AG04449 (cell line): ENCODE results near the gene ERBB4.
"Not testable (repeated sequence)": the region's sequence is repeated elsewhere in the genome, so short reads cannot be mapped to it uniquely, and the experiment has no call there.

Source experiments
- CTCF ChIA-PET: fragments of 350-600 bp; formaldehyde crosslinking; extraction: SDS; loops from one replicate; lab custom pipeline; 2021; ENCODE audit warnings: antibody characterized with exemption; lab: Yijun Ruan, JAX
- POLR2A ChIA-PET: fragments of 400-600, 350-600 bp; formaldehyde crosslinking; extraction: SDS; loops from one replicate; lab custom pipeline; 2020; ENCODE audit warnings: antibody characterized with exemption, inconsistent platforms; lab: Yijun Ruan, JAX
- DNase-seq: peaks from one replicate; pipeline ENCODE4 v3.0.0-alpha.2; 2010; ENCODE audit warnings: low read depth, low spot score
- H3K4me3 ChIP-seq: 2 replicates; pipeline ENCODE4 v1.5.1; 2011; ENCODE audit warnings: low read depth, mild to moderate bottlenecking, control low read depth, low read length
- TF ChIP-seq, protein P1 (sequence below): IDR thresholded peaks from one replicate; pipeline ENCODE4 v1.5.1; 2011; ENCODE audit warnings: mild to moderate bottlenecking, moderate library complexity, low read length, control low read depth, inconsistent platforms; ENCODE audit not compliant: insufficient read depth; ENCODE audit errors: missing control alignments

ERBB4 gene

DNA sequence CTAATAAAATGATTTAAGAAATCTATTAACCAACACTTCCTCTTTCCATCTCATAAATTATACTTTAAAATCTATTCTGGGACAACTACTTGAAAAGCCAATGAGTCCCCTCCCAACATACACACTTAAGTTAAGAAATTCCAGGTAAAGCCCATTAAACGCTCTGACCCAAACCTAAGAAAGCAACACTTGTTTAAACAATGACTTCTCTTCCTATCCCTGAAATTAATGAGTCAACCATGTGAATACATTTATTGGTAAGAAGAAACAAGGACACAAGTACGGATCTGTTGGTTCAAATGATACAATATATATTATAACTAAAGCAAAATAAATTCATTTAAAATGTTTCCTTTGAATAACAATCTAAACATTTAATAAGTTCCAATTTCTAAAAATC lies 279.4 kb downstream of the ERBB4 start:
- DNase-seq, result no peak
- CTCF ChIA-PET, result no interaction called here
- H3K4me3 ChIP-seq, result no peak overlapping the region
- TF ChIP-seq, protein P1, sequence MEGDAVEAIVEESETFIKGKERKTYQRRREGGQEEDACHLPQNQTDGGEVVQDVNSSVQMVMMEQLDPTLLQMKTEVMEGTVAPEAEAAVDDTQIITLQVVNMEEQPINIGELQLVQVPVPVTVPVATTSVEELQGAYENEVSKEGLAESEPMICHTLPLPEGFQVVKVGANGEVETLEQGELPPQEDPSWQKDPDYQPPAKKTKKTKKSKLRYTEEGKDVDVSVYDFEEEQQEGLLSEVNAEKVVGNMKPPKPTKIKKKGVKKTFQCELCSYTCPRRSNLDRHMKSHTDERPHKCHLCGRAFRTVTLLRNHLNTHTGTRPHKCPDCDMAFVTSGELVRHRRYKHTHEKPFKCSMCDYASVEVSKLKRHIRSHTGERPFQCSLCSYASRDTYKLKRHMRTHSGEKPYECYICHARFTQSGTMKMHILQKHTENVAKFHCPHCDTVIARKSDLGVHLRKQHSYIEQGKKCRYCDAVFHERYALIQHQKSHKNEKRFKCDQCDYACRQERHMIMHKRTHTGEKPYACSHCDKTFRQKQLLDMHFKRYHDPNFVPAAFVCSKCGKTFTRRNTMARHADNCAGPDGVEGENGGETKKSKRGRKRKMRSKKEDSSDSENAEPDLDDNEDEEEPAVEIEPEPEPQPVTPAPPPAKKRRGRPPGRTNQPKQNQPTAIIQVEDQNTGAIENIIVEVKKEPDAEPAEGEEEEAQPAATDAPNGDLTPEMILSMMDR, result no peak
- POLR2A ChIA-PET, result no interaction called here

DNA sequence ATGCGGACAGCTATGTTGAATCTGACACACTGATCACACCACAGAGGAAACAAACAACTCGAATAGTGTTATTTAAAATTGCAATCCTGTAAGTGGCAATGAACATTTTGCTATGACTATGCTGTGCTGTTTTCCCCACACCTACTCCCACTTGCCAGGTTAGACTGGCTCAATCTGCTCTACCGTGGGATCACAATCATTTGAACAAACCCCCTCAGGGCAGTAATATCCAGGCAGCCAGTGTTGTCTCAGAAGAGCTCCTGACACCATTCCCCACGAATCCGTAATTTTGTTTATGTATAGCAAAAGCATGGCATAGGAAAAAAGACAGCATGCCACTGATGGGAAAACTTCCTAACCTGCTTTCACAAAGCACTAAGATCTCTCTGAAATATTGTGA lies 284.3 kb downstream of the ERBB4 start:
- CTCF ChIA-PET, result no interaction called here
- no peak overlapping the region for H3K4me3 ChIP-seq
- no peak for DNase-seq

DNA sequence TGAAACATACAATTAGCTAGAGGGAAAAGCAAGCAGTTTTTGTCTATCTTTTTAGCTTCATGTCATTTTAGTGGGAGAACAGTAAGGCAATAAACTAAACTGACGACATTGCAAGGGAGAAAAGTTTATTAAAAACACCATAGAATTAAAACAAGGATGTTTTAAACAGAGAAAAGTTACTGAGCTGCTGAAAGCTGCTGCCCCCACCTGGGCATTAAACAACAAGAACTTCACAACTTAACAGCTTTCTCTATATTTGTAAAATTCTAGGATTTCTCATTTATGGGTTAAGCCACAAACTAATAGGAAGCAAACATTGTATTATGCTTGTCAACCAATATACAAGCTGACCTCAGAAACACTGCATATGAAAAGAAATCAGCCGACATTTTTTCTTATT lies 289.2 kb downstream of the ERBB4 start:
- ChIA-PET CTCF (no interaction called here), POLR2A (no interaction called here)
- TF ChIP-seq, protein P1, result no peak
- DNase-seq, result no peak
- no peak overlapping the region for H3K4me3 ChIP-seq

More for the DNA sequence above, 284.3 kb downstream of the ERBB4 start:
- TF ChIP-seq, protein P1, result no peak
- POLR2A ChIA-PET, result no interaction called here

DNA sequence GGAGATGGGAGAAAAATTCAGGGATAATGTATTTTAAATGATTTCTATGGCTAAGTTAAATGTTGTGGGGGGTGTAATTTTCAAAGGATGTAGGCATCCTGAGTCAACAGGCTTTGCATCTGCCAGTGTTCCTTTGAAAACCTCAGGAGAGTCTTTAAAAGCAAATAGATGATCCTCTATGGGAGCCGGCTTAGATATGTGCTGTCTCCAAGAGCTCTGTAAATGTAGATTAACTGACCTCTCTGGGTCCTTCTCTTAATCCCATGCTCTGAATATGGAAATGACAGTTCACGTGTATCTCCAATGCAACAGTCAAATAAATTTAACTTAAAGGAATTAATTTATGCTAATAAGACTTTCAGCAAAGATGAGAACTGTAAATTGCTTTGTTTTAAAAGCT lies 292.7 kb downstream of the ERBB4 start:
- POLR2A ChIA-PET, result no interaction called here
- TF ChIP-seq, protein P1, result no peak
- CTCF ChIA-PET, result no interaction called here

DNA sequence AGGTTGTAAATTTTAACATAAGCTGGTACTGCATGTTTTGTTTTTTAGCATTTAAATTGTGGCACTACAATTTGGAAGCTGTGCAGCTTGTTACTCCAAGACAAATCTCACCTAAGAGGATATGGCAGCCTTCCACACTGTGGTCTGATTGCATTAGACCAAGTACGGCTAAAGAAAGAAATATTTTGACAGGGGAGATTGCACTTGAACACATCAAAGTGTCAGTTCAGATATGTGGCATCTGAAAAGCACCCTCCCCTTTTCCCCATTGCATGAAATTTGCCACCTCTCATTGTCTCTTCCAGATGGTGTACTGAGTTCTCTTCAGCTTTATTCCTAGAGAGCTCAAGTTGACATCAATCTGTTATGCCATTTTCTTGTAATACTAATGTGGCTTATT lies 295.9 kb downstream of the ERBB4 start:
- no peak for DNase-seq
- CTCF ChIA-PET, result no interaction called here
- no peak overlapping the region for H3K4me3 ChIP-seq
- POLR2A ChIA-PET, result no interaction called here
- TF ChIP-seq, protein P1, result no peak

More for the DNA sequence above, 292.7 kb downstream of the ERBB4 start:
- no peak for DNase-seq
- no peak overlapping the region for H3K4me3 ChIP-seq

DNA sequence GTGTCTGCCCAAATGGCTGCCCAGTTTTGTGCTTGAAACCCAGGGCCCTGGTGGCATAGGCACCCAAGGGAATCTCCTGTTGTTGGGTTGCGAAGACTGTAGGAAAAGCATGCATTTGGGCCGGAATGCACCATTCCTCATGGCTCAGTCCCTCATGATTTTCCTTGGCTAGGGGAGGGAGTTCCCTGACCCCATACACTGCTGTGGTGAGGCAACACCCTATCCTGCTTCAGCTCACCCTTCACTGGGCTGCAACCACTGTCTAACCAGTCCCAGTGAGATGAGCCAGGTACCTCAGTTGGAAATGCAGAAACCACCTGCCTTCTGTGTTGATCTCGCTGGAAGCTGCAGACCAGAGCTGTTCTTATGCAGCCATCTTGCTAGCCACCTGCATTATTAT lies 300.4 kb downstream of the ERBB4 start:
- DNase-seq, CTCF ChIA-PET, POLR2A ChIA-PET, H3K4me3 ChIP-seq: not testable (repeated sequence)

DNA sequence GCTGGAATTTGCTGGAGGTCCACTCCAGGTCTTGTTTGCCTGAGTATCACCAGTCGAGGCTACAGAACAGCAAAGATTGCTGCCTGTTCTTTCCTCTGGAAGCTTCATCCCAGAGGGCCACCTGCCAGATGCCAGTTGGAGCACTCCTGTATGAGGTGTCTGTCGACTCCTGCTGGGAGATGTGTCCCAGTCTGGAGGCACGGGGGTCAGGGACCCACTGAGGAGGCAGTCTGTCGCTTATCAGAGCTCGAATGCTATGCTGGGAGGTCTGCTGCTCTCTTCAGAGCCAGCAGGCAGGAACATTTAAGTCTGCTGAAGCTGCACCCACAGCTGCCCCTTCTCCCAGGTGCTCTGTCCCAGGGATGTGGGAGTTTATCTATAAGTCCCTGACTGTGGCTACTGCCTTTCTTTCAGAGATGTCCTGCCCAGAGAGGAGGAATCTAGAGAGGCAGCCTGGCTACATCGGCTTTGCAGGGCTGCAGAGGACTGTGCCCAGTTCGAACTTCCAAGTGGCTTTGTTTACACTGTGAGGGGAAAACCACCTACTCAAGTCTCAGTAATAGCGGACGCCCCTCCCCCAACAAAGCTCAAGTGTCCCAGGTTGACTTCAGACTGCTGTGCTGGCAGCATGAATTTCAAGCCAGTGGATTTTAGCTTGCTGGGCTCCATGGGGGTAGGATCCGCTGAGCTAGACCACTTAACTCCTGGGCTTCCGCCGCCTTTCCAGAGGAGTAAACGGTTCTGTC lies 301.1 kb downstream of the ERBB4 start:
- no peak for DNase-seq
- TF ChIP-seq, protein P1, result no peak
- POLR2A ChIA-PET, result no interaction called here
- CTCF ChIA-PET, result no interaction called here
- H3K4me3 ChIP-seq, result no peak overlapping the region
